GM20000 (cell line): ENCODE data around the gene TCEAL4.

Experiments used
- DNase-seq: peaks from one replicate; pipeline ENCODE4 v3.0.0; 2012; ENCODE audit warnings: low spot score
- TF ChIP-seq, protein P1 (sequence below): IDR thresholded peaks from 2 replicates; pipeline ENCODE4 v1.5.1; 2012; ENCODE audit warnings: mild to moderate bottlenecking, control low read depth; ENCODE audit errors: extremely low read depth, missing control alignments

The TCEAL4 gene

DNA sequence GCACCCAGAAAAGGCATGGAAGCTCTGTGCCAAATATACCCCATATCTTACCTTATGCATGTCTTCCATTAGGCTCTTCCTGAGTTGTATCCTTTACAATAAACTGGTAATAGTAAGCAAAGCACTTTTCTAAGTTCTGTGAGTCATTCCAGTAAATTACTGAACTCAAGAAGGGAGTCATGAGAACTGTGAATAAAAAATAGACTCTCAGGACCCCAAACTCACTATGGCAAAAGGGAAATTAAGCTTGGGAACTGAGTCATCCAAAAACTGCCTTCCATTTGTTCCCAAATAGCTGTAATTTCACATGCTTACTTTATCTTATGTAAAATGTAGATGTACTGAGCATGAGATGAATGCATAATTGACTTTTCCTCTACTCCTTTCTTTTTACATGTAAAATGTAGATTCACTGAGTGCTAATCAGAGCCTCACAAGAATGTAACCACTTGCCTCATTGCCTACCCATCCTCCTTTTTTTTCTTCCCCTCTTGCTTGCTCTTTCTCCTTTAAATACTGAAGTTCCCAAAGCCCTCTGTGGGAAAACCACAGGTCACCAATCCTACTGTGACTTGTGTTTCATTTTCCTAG, 30.6 kb downstream of the TCEAL4 start:
- TF ChIP-seq, protein P1, sequence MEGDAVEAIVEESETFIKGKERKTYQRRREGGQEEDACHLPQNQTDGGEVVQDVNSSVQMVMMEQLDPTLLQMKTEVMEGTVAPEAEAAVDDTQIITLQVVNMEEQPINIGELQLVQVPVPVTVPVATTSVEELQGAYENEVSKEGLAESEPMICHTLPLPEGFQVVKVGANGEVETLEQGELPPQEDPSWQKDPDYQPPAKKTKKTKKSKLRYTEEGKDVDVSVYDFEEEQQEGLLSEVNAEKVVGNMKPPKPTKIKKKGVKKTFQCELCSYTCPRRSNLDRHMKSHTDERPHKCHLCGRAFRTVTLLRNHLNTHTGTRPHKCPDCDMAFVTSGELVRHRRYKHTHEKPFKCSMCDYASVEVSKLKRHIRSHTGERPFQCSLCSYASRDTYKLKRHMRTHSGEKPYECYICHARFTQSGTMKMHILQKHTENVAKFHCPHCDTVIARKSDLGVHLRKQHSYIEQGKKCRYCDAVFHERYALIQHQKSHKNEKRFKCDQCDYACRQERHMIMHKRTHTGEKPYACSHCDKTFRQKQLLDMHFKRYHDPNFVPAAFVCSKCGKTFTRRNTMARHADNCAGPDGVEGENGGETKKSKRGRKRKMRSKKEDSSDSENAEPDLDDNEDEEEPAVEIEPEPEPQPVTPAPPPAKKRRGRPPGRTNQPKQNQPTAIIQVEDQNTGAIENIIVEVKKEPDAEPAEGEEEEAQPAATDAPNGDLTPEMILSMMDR, result no peak
- no peak for DNase-seq

DNA sequence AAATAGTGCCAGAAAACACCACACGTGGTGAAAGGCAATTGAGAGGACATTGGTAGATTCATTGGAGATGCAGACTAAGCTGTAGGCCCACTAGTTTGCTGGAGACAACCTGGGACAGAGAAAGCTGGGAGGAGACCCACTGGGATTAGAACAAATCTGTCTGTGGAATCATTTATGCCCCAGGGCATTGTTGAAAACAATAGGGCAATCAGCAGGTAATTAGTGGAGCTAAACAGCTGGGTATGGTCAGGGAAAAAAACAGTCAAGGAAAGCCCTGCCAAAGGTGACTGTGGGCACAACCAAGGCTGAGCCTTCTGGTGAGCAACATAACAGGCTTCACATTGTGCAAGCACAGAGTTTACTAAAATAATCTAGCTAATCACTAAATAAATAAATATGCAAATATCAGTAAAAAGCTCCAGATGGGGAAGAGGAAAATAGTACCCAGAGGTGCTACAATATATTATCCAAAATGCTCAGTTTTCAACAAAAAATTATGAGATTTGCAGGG, 31.4 kb downstream of the TCEAL4 start:
- TF ChIP-seq, protein P1, result no peak
- DNase-seq, result no peak

DNA sequence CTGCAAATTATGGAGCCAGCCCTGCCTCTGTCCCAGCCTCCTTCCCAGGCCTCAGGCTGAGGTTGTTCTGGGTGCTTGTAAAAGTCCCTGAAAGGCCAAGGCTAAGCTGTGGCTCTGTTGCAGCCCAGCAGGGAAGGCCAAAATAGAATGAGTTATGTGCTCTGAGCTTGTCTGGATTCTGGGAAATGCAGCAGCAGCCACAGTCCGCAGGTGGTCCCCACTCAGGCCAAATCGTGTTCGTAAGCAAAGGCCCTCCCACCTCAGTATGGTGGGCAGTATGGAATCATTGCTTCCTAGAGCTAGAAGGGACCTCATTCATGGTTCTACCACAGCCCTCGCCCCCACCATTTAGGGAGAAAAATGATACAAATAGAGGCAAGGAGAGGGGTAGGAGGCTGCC, 38.8 kb downstream of the TCEAL4 start:
- TF ChIP-seq, protein P1, result no peak
- no peak for DNase-seq

DNA sequence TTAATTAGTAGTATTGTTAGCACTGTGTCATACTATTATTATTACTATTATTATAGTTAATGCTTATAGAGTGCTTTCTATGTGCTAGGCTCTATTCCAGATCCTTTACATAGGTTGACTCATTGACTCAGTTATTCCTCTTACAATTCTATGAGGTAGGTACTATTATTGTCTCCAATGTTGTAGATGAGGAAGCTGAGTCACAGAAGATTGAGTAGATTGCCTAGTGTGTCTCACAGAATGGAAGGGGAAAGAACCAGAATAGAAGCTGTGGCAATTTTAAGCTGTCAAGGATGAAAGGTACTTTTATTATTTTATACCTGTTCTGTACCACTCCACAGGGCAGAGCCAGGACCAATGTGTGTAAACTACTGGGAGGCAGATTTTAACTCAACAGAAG, 41.5 kb downstream of the TCEAL4 start:
- no peak for DNase-seq
- TF ChIP-seq, protein P1, result no peak

DNA sequence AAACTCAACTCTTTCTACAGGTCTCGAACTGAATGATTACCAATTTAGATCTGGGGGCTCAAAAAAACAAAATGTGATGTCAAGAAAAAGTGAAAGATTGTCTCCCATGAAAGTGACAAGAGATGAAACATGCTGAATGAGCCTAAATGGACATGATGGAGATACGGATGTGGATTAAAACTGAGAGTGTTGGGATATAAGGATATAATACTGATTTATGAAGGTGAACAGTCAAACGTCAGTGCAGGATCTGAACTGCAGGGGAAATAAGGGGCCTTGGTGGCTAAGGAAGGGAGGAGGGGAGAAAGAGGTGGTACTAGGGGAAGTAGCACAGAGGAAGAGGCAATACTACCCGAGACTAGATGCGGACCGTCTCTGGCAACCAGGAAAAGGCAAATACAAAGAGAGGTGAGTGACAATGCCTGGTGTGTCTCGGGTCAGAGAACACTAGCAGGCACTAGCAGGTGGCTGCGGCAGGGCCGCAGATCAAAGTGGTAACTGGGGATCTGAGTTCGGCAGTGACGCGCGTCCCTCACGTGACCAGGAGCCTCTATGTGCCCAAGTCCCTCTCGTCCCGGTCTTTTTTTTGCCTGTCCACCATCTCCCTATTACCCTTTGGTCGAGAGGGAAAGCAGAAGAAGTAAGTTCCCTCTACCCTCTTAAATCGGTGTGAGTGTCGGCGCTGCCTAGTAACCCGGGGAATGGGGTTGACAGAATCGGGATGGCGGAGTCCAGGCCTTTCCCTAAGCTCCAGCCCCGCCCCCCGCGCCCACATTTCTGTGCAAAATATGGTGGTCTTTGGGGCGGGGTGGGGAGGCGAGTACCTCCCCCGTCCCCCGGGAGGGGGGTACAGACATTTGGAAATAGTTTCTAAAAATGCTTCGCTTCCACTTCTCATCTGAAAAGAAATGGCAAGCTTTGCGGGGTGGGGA, 43.3 kb downstream of the TCEAL4 start, which contains the start of gene TCEAL1:
TCEAL1 (plus strand) TSS at position 590 of the 932 bp plus-strand sequence. CDS start 942 bp downstream, outside the sequence.
- TF ChIP-seq, protein P1, result no peak
- peak; percentile 27 for DNase-seq

DNA sequence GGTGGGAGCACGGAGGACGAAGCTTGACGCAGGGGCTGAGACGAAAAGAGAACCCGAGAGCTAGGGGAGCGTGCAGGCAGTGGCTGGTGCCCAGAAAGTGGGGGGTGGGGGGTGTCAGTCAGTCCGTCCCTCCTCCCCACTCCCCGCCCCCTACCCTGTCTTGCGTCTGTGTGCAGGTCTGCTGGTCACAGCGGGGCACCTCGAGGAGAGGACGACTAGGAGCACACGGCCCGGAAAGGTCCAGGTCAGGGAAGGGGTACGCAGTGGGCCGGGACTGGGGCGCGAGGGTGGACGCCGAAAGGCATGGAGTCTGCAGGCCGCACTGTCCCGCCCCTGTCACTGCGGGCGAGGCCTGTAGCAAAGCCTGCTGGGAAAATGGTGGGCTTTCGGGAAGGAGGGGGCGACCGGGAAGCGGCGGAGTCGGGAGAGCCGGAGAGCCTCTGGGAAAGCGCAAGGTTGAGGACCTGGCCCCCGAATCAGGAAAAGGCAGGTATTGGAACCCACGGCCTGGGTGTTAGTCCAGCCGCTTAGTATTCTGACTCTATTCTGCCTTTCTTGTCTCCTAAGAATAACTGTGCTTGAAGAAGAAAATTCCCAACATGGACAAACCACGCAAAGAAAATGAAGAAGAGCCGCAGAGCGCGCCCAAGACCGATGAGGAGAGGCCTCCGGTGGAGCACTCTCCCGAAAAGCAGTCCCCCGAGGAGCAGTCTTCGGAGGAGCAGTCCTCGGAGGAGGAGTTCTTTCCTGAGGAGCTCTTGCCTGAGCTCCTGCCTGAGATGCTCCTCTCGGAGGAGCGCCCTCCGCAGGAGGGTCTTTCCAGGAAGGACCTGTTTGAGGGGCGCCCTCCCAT, 44.2 kb downstream of the TCEAL4 start:
- TF ChIP-seq, protein P1, result peak; percentile 34
- DNase-seq, result peak; percentile 5

DNA sequence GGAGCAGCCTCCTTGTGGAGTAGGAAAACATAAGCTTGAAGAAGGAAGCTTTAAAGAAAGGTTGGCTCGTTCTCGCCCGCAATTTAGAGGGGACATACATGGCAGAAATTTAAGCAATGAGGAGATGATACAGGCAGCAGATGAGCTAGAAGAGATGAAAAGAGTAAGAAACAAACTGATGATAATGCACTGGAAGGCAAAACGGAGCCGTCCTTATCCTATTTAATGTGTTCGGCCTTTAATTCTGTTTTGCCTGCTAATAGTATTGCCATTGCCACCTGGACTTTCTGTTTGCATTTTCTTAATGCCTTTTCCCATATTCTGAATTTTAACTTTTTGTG, 44.8 kb downstream of the TCEAL4 start:
- TF ChIP-seq, protein P1, result no peak
- DNase-seq, result no peak
